Right lung (tissue), 5 donors: ENCODE results near the gene TMTC2. TPM values are rescaled to one million over a fixed set of nuclear protein-coding genes. Genes with fewer than 3 reads are reported as not detected.
"Not testable (repeated sequence)": the region's sequence is repeated elsewhere in the genome, so short reads cannot be mapped to it uniquely, and the experiment has no call there.

Source experiments
- DNase-seq, 2 donors: peaks; one replicate each; pipeline ENCODE4 v3.0.0-alpha.2; 2013
- polyA plus RNA-seq, 5 donors: library from polyadenylated mRNA; unstranded; fragments of 120-200 nt; gene quantifications; one replicate each; pipeline versions ENCODE4 v1.2.1 to v1.2.3, GENCODE V29; 2013; ENCODE audit warnings: inconsistent platforms in 1 of 5, low replicate concordance in 1 of 5; ENCODE audit not compliant: insufficient read length in 5 of 5, insufficient read depth in 1 of 5

The TMTC2 gene
- polyA plus RNA-seq, 5 donors = 19.2 to 48.1 (median 43.6) TPM

- DNase-seq = no peak
Observed at GRCh38 chr12:82839796-82840195, 153.1 kb downstream of the TMTC2 start.

GRCh38 chr12:82841487-82841904, 154.8 kb downstream of the TMTC2 start:
- DNase-seq = no peak

GRCh38 chr12:82842480-82842879, 155.8 kb downstream of the TMTC2 start:
- DNase-seq = no peak

GRCh38 chr12:82845076-82845475, 158.4 kb downstream of the TMTC2 start:
- not testable (repeated sequence) for DNase-seq

- DNase-seq = no peak
Observed at GRCh38 chr12:82848845-82849244, 162.1 kb downstream of the TMTC2 start.

GRCh38 chr12:82852529-82852928, 165.8 kb downstream of the TMTC2 start:
- no peak for DNase-seq

- no peak for DNase-seq
Observed at GRCh38 chr12:82855872-82856271, 169.2 kb downstream of the TMTC2 start.

GRCh38 chr12:82857276-82857675, 170.6 kb downstream of the TMTC2 start:
- DNase-seq = no peak

GRCh38 chr12:82857911-82858533, 171.3 kb downstream of the TMTC2 start:
- no peak for DNase-seq

- no peak for DNase-seq
Observed at GRCh38 chr12:82858534-82858917, 171.8 kb downstream of the TMTC2 start.

GRCh38 chr12:82862069-82862841, 175.5 kb downstream of the TMTC2 start:
- no peak for DNase-seq

GRCh38 chr12:82862876-82863649, 176.4 kb downstream of the TMTC2 start:
- no peak for DNase-seq

- DNase-seq = no peak
Observed at GRCh38 chr12:82866227-82866775, 179.6 kb downstream of the TMTC2 start.

GRCh38 chr12:82866946-82867345, 180.2 kb downstream of the TMTC2 start:
- no peak for DNase-seq

- DNase-seq = no peak
Observed at GRCh38 chr12:82867762-82868500, 181.2 kb downstream of the TMTC2 start.

GRCh38 chr12:82870771-82871377, 184.2 kb downstream of the TMTC2 start:
- DNase-seq = no peak

GRCh38 chr12:82872088-82872487, 185.4 kb downstream of the TMTC2 start:
- no peak for DNase-seq

GRCh38 chr12:82873309-82873708, 186.6 kb downstream of the TMTC2 start:
- DNase-seq = no peak

GRCh38 chr12:82873951-82874350, 187.2 kb downstream of the TMTC2 start:
- DNase-seq = no peak

GRCh38 chr12:82874945-82875344, 188.2 kb downstream of the TMTC2 start:
- DNase-seq = no peak

- DNase-seq = no peak
Observed at GRCh38 chr12:82876075-82876474, 189.4 kb downstream of the TMTC2 start.
